ENCODE results near the gene ENPP1.

ENPP1 gene

DNA sequence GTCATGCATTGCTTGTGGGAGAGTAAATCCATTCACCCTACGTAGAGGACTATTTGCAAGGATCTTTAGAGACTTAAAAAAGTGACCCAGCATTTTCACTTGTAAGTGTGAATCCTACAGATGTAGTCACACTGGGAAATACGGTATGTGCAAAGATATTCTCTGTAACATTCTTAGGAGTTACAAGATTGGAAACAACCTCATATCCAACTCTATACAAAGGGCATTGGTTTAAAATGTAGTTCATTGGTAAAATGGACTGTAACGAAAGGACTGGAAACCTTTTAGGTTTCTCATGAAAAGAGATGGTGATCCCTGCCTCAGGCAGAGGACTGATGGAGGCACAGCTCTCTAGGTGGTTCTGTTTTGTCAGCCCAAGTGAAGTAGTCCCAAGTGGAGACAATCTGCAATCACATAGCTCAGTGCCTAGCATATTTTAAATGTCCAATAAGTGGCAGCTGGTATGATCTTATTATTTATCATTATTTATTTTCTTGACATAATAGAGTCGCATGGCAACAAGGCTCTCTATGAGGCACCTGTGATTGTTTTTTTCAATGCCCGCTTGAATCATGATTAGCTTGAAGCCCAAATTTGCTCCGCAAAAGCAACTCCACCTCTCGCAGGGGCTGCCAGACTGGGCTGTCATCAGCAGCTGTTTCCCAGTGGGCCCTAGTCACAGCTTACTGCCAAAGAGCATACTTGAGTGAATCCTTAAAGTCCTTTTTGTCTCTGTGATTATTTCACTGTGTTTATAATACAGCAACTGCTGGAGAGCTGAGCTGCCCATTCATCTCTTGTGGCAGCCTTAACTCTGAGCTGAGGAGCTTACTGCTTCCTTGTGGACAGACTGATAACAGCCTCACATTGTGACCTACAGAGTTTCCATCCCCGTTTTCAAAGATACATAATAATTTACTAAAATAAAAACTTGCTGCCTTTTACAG is 19.8 kb upstream of the ENPP1 start:
- Histone ChIP-seq H3K9ac (ENCODE audit: low read depth, low read length) (peak overlapping the region; percentile 50), H3K4me1 (ENCODE audit: control insufficient read depth, insufficient read depth, low read length) (peaks cover 32% of the 10 kb centered on the region), H3K36me3 (ENCODE audit: insufficient read depth, low read length) (no peaks in the 10 kb centered on the region), H3K4me3 (ENCODE audit: low read length) (no peak overlapping the region), H3K4me2 (ENCODE audit: low read length) (peak overlapping the region; percentile 6), H3K9me3 (replicated peaks; ENCODE audit: low read length) (no peaks in the 10 kb centered on the region), H3K27me3 (ENCODE audit: control insufficient read depth, insufficient read depth, low read length) (no peaks in the 10 kb centered on the region)

DNA sequence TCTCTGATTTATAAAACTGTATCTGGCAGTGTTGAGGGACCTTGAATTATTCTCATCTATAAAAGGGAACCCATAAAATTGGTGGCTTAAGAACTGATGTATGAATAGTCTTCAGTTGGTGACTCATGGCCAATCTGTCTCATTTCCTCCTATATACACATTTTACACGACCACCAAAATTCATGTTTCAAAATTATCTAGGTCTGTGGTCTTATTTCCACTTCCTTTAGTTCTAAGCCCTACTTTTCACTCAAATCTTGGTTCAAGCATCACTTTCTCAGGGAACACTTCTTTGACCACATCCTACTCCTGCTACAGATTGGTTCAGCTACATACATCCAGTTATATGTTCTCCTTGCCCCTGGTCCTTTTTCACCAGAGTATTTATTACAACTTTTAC is 18.6 kb upstream of the ENPP1 start:
- Histone ChIP-seq H3K27me3 (ENCODE audit: control insufficient read depth, insufficient read depth, low read length) (no peaks in the 10 kb centered on the region), H3K4me2 (ENCODE audit: low read length) (peak overlapping the region; percentile 30)

DNA sequence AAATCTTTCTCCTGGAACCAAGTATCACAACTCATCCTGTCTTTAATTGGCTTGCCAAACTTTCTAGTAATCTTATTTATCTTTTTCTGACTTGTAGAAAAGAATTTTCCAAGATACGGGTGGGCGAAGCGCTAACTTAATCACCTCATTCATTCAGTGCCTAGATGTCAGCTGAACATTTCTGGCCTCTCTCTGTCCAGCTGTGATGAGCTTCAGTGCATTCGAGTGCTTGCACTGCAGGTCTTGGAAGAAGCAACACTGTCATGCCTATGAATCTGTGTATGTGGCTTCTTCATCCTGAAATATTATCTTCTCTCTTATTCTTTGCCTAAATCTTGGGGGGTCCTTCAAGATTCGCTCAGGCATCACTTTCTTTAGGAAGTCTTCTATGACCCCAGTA is 16.3 kb upstream of the ENPP1 start:
- H3K27me3 ChIP-seq (ENCODE audit: control insufficient read depth, insufficient read depth, low read length): no peaks in the 10 kb centered on the region

More for the DNA sequence above, 18.6 kb upstream of the ENPP1 start:
- Histone ChIP-seq H3K4me3 (ENCODE audit: low read length) (no peak overlapping the region), H3K9ac (ENCODE audit: low read depth, low read length) (peak overlapping the region; percentile 50), H3K36me3 (ENCODE audit: insufficient read depth, low read length) (no peaks in the 10 kb centered on the region), H3K4me1 (ENCODE audit: control insufficient read depth, insufficient read depth, low read length) (peaks cover 32% of the 10 kb centered on the region), H3K9me3 (replicated peaks; ENCODE audit: low read length) (no peaks in the 10 kb centered on the region)

DNA sequence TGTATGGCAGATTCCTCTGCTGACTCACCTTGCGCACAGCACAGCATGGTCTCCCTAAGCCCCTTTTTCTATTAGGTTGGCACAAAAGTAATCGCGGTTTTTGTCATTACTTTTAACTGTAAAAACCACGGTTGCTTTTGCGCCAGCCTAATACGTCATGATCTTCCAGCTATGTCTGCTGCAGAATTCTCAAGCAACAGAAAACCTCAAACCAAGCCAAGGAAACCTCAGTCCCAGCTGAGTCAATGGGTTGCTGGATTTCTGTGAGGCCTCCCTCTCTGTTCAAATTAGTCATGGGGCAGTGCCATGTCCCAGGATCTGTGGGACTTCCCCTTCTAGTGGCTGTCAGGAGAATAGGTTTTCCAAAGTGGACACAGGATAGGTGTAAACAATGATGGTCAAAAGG is 15.7 kb upstream of the ENPP1 start:
- Histone ChIP-seq H3K4me3 (ENCODE audit: low read length) (no peak overlapping the region), H3K36me3 (ENCODE audit: insufficient read depth, low read length) (no peaks in the 10 kb centered on the region), H3K9ac (ENCODE audit: low read depth, low read length) (no peak overlapping the region), H3K4me1 (ENCODE audit: control insufficient read depth, insufficient read depth, low read length) (peaks cover 26% of the 10 kb centered on the region), H3K9me3 (replicated peaks; ENCODE audit: low read length) (no peaks in the 10 kb centered on the region), H3K27me3 (ENCODE audit: control insufficient read depth, insufficient read depth, low read length) (no peaks in the 10 kb centered on the region), H3K4me2 (ENCODE audit: low read length) (no peak overlapping the region)

More for the DNA sequence above, 16.3 kb upstream of the ENPP1 start:
- peaks cover 32% of the 10 kb centered on the region for H3K4me1 ChIP-seq (ENCODE audit: control insufficient read depth, insufficient read depth, low read length)
- H3K9me3 ChIP-seq (replicated peaks; ENCODE audit: low read length): no peaks in the 10 kb centered on the region
- H3K4me2 ChIP-seq (ENCODE audit: low read length): no peak overlapping the region
- H3K4me3 ChIP-seq (ENCODE audit: low read length): no peak overlapping the region
- H3K9ac ChIP-seq (ENCODE audit: low read depth, low read length): no peak overlapping the region
- H3K36me3 ChIP-seq (ENCODE audit: insufficient read depth, low read length): no peaks in the 10 kb centered on the region

DNA sequence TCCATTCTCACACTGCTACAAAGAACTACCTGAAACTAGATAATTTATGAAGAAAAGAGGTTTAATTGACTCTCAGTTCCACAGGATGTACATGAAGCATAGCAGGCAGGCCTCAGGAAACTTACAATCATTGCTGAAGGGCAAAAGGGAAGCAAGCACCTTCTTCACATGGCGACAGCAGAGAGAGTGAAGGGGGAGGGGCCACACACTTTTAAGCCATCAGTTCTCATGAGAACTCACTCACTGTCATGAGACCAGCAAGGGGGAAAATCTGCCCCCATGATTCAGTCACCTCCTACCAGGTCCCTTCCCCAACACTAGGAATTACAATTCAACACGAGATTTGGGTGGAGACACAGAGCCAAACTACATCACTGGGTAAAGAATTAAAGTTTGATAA is 12.5 kb upstream of the ENPP1 start:
- Histone ChIP-seq H3K9me3 (replicated peaks; ENCODE audit: low read length) (no peaks in the 10 kb centered on the region), H3K36me3 (ENCODE audit: insufficient read depth, low read length) (no peaks in the 10 kb centered on the region), H3K27me3 (ENCODE audit: control insufficient read depth, insufficient read depth, low read length) (no peaks in the 10 kb centered on the region), H3K4me2 (ENCODE audit: low read length) (no peak overlapping the region), H3K9ac (ENCODE audit: low read depth, low read length) (no peak overlapping the region), H3K4me1 (ENCODE audit: control insufficient read depth, insufficient read depth, low read length) (no peaks in the 10 kb centered on the region), H3K4me3 (ENCODE audit: low read length) (no peak overlapping the region)

DNA sequence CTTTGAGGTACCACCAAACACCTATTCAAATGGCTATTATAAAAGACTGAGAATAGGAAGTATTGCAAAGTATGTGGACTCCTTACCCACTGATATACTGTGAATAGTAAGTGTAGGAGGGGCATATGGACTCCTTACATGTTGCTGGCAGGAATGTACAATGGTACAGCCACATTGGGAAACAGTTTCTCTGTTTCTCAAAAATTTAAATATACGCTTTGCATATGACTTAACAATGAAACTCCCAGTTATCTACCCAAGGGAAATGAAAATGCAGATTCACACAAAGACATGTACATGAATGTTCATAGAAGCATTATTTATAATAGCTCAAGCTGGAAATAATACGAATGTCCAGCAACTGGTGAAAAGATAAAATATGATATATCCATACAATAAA is 5.5 kb upstream of the ENPP1 start:
- Histone ChIP-seq H3K4me1 (ENCODE audit: control insufficient read depth, insufficient read depth, low read length) (no peaks in the 10 kb centered on the region), H3K27me3 (ENCODE audit: control insufficient read depth, insufficient read depth, low read length) (no peaks in the 10 kb centered on the region), H3K9me3 (replicated peaks; ENCODE audit: low read length) (no peaks in the 10 kb centered on the region), H3K36me3 (ENCODE audit: insufficient read depth, low read length) (no peaks in the 10 kb centered on the region), H3K9ac (ENCODE audit: low read depth, low read length) (no peak overlapping the region), H3K4me2 (ENCODE audit: low read length) (no peak overlapping the region), H3K4me3 (ENCODE audit: low read length) (no peak overlapping the region)

DNA sequence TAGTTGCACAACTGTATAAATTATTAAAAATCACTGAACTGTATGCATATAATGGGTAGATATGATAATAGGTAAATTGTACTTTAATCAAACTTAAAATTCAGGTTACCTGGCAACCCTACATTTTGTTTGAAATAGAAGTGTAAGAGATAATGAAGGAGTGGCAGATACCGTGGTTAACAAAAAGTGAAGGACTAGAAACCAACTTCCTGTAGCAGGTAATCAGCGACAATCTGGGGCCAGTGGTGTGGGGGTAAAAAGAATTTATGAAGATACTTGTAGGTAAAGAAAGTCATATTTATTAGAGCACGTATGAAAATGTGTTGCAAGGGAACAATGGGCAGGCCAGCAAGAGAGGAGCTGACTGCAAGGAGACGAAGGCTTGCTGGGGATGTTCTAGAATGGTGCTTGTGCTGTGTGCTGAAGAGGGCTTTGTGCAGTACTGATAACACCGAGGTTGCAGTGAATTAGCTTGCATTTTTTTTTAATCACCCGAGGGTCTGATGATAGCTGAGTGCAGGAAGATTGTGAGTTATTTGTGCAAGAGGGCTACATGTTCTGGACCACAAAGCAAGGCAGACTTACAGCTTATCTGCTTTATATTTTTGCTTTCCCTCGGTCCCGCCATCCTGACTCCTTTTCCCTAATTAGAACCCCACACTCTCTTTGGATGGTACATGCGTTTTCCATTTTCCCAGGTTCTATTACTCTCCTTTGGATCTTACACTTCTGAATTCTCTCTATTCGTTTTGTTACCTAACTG is 4.6 kb upstream of the ENPP1 start:
- Histone ChIP-seq H3K36me3 (ENCODE audit: insufficient read depth, low read length) (no peaks in the 10 kb centered on the region), H3K9me3 (replicated peaks; ENCODE audit: low read length) (no peaks in the 10 kb centered on the region), H3K9ac (ENCODE audit: low read depth, low read length) (no peak overlapping the region), H3K27me3 (ENCODE audit: control insufficient read depth, insufficient read depth, low read length) (no peaks in the 10 kb centered on the region), H3K4me2 (ENCODE audit: low read length) (no peak overlapping the region), H3K4me1 (ENCODE audit: control insufficient read depth, insufficient read depth, low read length) (peaks cover under 1% of the 10 kb centered on the region), H3K4me3 (ENCODE audit: low read length) (no peak overlapping the region)

DNA sequence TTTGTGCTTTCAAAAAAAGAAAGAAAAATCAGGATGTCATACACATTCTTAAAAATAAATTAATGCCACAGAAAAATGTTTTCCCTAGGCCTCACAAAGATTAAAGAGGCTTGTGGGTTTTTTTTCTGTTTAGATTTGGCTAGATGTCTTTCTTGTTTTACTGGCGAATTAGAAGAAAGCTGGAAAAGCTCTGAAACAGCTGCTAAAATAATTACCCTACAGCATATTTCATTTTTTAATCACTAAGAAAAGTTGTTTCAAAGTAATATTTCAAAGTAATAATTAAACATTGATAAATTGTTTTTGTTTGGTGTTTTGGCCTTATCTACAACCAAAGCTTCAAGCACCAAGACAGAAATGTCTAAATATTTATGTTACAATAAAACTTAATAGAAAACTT is 3.7 kb upstream of the ENPP1 start:
- H3K4me2 ChIP-seq (ENCODE audit: low read length): no peak overlapping the region
- no peak overlapping the region for H3K4me3 ChIP-seq (ENCODE audit: low read length)
- no peaks in the 10 kb centered on the region for H3K9me3 ChIP-seq (replicated peaks; ENCODE audit: low read length)
- no peak overlapping the region for H3K9ac ChIP-seq (ENCODE audit: low read depth, low read length)
- H3K36me3 ChIP-seq (ENCODE audit: insufficient read depth, low read length): no peaks in the 10 kb centered on the region
- no peaks in the 10 kb centered on the region for H3K27me3 ChIP-seq (ENCODE audit: control insufficient read depth, insufficient read depth, low read length)
- peaks cover 7% of the 10 kb centered on the region for H3K4me1 ChIP-seq (ENCODE audit: control insufficient read depth, insufficient read depth, low read length)

DNA sequence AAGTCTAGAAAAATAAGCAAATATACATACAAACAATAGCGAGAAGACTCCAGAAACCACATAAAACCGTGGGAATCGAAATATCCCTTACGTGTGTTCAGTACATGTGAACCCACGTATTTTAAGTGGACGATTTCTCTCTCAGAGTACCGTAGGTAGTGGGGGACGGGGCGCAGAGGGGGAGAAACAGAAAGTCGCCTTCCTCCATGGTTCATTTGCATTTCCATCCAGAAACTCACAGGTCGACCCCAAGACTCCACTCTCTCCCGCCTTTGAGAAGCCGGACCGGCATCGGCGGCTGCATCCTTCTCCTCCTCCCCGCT is 538 bp upstream of the ENPP1 start:
- peaks cover 12% of the 10 kb centered on the region for H3K4me1 ChIP-seq (ENCODE audit: control insufficient read depth, insufficient read depth, low read length)
- H3K9ac ChIP-seq (ENCODE audit: low read depth, low read length): peak overlapping the region; percentile 44
- no peaks in the 10 kb centered on the region for H3K27me3 ChIP-seq (ENCODE audit: control insufficient read depth, insufficient read depth, low read length)

DNA sequence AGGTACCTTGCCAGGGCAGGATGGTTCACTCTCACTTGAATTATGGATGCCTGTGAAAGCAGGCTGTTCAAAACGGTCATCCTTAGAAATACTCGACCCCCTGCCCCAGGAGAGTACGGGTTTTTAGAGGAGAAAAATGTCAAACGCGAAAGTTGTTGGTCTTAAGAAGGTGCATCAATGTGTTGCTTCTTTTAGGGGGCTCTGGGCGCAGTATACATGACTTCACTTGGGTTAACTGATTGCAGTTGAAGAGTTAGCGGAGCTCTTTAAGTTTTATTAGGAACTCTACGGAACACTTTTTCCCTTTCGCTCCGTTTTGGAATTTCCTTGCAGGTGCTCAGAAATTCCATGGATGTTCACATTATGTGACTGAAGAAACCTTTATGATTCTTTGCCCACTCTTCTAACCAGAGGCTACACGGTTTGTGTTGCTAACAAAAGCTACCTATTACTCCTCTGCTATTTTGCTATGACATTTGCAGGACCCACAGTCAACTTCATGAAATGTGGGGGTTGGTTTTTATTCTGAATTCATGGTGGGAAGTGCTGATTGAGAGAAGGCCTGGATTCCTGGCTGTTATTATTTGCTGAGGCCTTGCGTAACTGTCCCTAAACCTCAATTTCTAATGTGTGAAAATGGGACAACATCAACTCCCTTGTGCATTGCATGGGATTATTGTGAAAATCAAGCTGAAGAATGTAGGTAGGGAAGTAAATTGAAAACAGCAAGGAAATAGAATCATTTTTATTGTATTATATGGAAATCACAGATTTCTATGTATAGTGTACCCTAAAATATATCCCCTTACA is 845 bp downstream of the ENPP1 start:
- Histone ChIP-seq H3K27me3 (ENCODE audit: control insufficient read depth, insufficient read depth, low read length) (no peaks in the 10 kb centered on the region), H3K36me3 (ENCODE audit: insufficient read depth, low read length) (no peaks in the 10 kb centered on the region), H3K9me3 (replicated peaks; ENCODE audit: low read length) (no peaks in the 10 kb centered on the region), H3K4me1 (ENCODE audit: control insufficient read depth, insufficient read depth, low read length) (peaks cover 12% of the 10 kb centered on the region), H3K9ac (ENCODE audit: low read depth, low read length) (peak overlapping the region; percentile 85), H3K4me2 (ENCODE audit: low read length) (peak overlapping the region; percentile 88), H3K4me3 (ENCODE audit: low read length) (peak overlapping the region; percentile 88)

More for the DNA sequence above, 538 bp upstream of the ENPP1 start:
- H3K4me3 ChIP-seq (ENCODE audit: low read length): peak overlapping the region; percentile 88
- H3K36me3 ChIP-seq (ENCODE audit: insufficient read depth, low read length): no peaks in the 10 kb centered on the region
- H3K4me2 ChIP-seq (ENCODE audit: low read length): peak overlapping the region; percentile 81
- H3K9me3 ChIP-seq (replicated peaks; ENCODE audit: low read length): no peaks in the 10 kb centered on the region

DNA sequence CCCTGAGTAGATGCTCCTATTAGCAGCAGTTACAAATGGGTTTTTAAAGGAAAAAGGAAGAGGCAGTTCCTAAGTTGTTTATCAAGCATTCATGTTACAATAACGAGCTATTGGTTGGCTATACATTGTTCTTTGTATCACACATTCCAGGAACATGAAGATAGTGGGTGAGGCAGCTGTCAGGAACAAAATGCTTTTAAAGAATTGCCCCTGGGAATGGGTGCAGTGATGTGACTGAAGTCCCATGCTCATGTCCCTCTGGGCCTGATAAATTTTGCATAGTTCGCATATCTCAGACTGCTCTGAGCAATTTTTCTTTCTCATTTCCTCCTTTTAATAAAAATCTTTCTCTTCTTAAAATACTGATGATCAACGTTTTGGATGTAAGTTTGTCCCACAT is 3.7 kb downstream of the ENPP1 start:
- Histone ChIP-seq H3K4me3 (ENCODE audit: low read length) (no peak overlapping the region), H3K27me3 (ENCODE audit: control insufficient read depth, insufficient read depth, low read length) (no peaks in the 10 kb centered on the region), H3K36me3 (ENCODE audit: insufficient read depth, low read length) (no peaks in the 10 kb centered on the region), H3K4me2 (ENCODE audit: low read length) (no peak overlapping the region), H3K9me3 (replicated peaks; ENCODE audit: low read length) (no peaks in the 10 kb centered on the region), H3K9ac (ENCODE audit: low read depth, low read length) (no peak overlapping the region), H3K4me1 (ENCODE audit: control insufficient read depth, insufficient read depth, low read length) (peaks cover 12% of the 10 kb centered on the region)

All from skeletal muscle satellite cell (primary cell).